Measurements from ENCODE around the gene AREG. TPM values are rescaled to one million over a fixed set of nuclear protein-coding genes. Genes with fewer than 3 reads are reported as not detected.
"Not testable (repeated sequence)": the region's sequence is repeated elsewhere in the genome, so short reads cannot be mapped to it uniquely, and the experiment has no call there.

Gene AREG
- total RNA-seq, 1 experiment from 2014 or later = 0.54 TPM

- no peak for ATAC-seq
- no TSS peak for BruUV-seq (replicated peaks)
- in situ Hi-C loops (cut with HindIII; ENCODE audit: low pct_unique_long_range_greater_than_20kb, low sequenced_read_pairs) = no loop called here
- Histone ChIP-seq H3K27ac (ENCODE audit: low read length) (no peak overlapping the region), H3K4me3 (ENCODE audit: low read depth in 2 of 2, low read length in 2 of 2) (no peak overlapping the region; a peak in 1 of 4 replicates), H3K36me3 (ENCODE audit: control insufficient read depth, insufficient read depth, low read length) (no peaks in the 10 kb centered on the region), H3K27me3 (ENCODE audit: control insufficient read depth, insufficient read depth, low read length) (no peaks in the 10 kb centered on the region), H3K9me3 (ENCODE audit: control insufficient read depth, insufficient read depth, low read depth, low read length) (no peaks in the 10 kb centered on the region), H3K4me1 (ENCODE audit: control insufficient read depth, insufficient read depth, low read length) (no peaks in the 10 kb centered on the region)
- ChIA-PET CTCF (no interaction called here), POLR2A (no interaction called here)
- no peak for DNase-seq (ENCODE audit: low read depth, low spot score)
- intact Hi-C loops (cut with micrococcal nuclease; ENCODE audit: unreplicated experiment) = no loop called here
- TF ChIP-seq REST (IDR thresholded peaks at IDR 0.05; ENCODE audit: insufficient read depth in 1 of 2, low read depth in 2 of 2, low read length in 1 of 2) (no peak), POLR2AphosphoS5 (IDR thresholded peaks at IDR 0.05; ENCODE audit: low read depth, low read length) (no peak), TCF7L2 (IDR thresholded peaks at IDR 0.05; ENCODE audit: low read depth, low read length) (no peak), CTCF (IDR thresholded peaks at IDR 0.05) (no peak), SIN3A (IDR thresholded peaks at IDR 0.05; ENCODE audit: borderline replicate concordance, insufficient read depth, low read depth, low read length) (no peak)
Observed at GRCh38 chr4:74397748-74398426, 47.0 kb upstream of the AREG start.

GRCh38 chr4:74398894-74399589 lies 45.9 kb upstream of the AREG start:
- CTCF ChIA-PET; intact Hi-C loops (cut with micrococcal nuclease; ENCODE audit: unreplicated experiment); BruUV-seq (replicated peaks); H3K4me1 ChIP-seq (ENCODE audit: control insufficient read depth, insufficient read depth, low read length); H3K27ac ChIP-seq (ENCODE audit: low read length); H3K27me3 ChIP-seq (ENCODE audit: control insufficient read depth, insufficient read depth, low read length); POLR2A ChIA-PET; DNase-seq (ENCODE audit: low read depth, low spot score); H3K4me3 ChIP-seq (ENCODE audit: low read depth in 2 of 2, low read length in 2 of 2); H3K36me3 ChIP-seq (ENCODE audit: control insufficient read depth, insufficient read depth, low read length); H3K9me3 ChIP-seq (ENCODE audit: control insufficient read depth, insufficient read depth, low read depth, low read length); in situ Hi-C loops (cut with HindIII; ENCODE audit: low pct_unique_long_range_greater_than_20kb, low sequenced_read_pairs); ATAC-seq: not testable (repeated sequence)

GRCh38 chr4:74400395-74400794 lies 44.5 kb upstream of the AREG start:
- intact Hi-C loops (cut with micrococcal nuclease; ENCODE audit: unreplicated experiment) (no loop called here), in situ Hi-C loops (cut with HindIII; ENCODE audit: low pct_unique_long_range_greater_than_20kb, low sequenced_read_pairs) (no loop called here)
- Histone ChIP-seq H3K36me3 (ENCODE audit: control insufficient read depth, insufficient read depth, low read length) (no peaks in the 10 kb centered on the region), H3K27me3 (ENCODE audit: control insufficient read depth, insufficient read depth, low read length) (no peaks in the 10 kb centered on the region), H3K4me3 (ENCODE audit: low read depth in 2 of 2, low read length in 2 of 2) (no peak overlapping the region), H3K9me3 (ENCODE audit: control insufficient read depth, insufficient read depth, low read depth, low read length) (no peaks in the 10 kb centered on the region), H3K27ac (ENCODE audit: low read length) (no peak overlapping the region), H3K4me1 (ENCODE audit: control insufficient read depth, insufficient read depth, low read length) (no peaks in the 10 kb centered on the region)
- POLR2A ChIA-PET = no interaction called here
- DNase-seq (ENCODE audit: low read depth, low spot score) = no peak
- CTCF ChIA-PET = no interaction called here
- no peak for TF ChIP-seq SIN3A (IDR thresholded peaks at IDR 0.05; ENCODE audit: borderline replicate concordance, insufficient read depth, low read depth, low read length)
- TF ChIP-seq CTCF (IDR thresholded peaks at IDR 0.05) = no peak
- TF ChIP-seq POLR2AphosphoS5 (IDR thresholded peaks at IDR 0.05; ENCODE audit: low read depth, low read length) = no peak
- TF ChIP-seq TCF7L2 (IDR thresholded peaks at IDR 0.05; ENCODE audit: low read depth, low read length) = no peak
- TF ChIP-seq REST (IDR thresholded peaks at IDR 0.05; ENCODE audit: insufficient read depth in 1 of 2, low read depth in 2 of 2, low read length in 1 of 2) = no peak
- BruUV-seq (replicated peaks) = no TSS peak
- ATAC-seq = no peak

Data from Panc1 (cell line).